GM04504 (cell line): Measurements from ENCODE around the gene SREBF2.
"Not testable (repeated sequence)": the region's sequence is repeated elsewhere in the genome, so short reads cannot be mapped to it uniquely, and the experiment has no call there.

ENCODE experiments used
- DNase-seq: peaks from one replicate; pipeline ENCODE4 v3.0.0-alpha.2; 2012; ENCODE audit warnings: low read depth

Gene SREBF2

GRCh38 chr22:41821471-41822316, 11.2 kb upstream of the SREBF2 start:
- no peak for DNase-seq

- DNase-seq = no peak
Measured at GRCh38 chr22:41822317-41823057, 10.4 kb upstream of the SREBF2 start.

GRCh38 chr22:41823797-41824196, 9.1 kb upstream of the SREBF2 start:
- DNase-seq = no peak

- no peak for DNase-seq
Measured at GRCh38 chr22:41825376-41825775, 7.5 kb upstream of the SREBF2 start.

GRCh38 chr22:41826021-41826420, 6.9 kb upstream of the SREBF2 start:
- no peak for DNase-seq

- no peak for DNase-seq
Measured at GRCh38 chr22:41826430-41827383, 6.2 kb upstream of the SREBF2 start.

GRCh38 chr22:41827671-41828070, 5.2 kb upstream of the SREBF2 start:
- no peak for DNase-seq

- DNase-seq = no peak
Measured at GRCh38 chr22:41828516-41828915, 4.4 kb upstream of the SREBF2 start.

GRCh38 chr22:41830174-41830573, 2.7 kb upstream of the SREBF2 start:
- no peak for DNase-seq

GRCh38 chr22:41831383-41831782, 1.5 kb upstream of the SREBF2 start:
- no peak for DNase-seq

- DNase-seq = no peak
Measured at GRCh38 chr22:41831828-41832552, 915 bp upstream of the SREBF2 start.

- no peak for DNase-seq
Measured at GRCh38 chr22:41833369-41834004, 582 bp downstream of the SREBF2 start.

- DNase-seq = no peak
Measured at GRCh38 chr22:41834005-41834944, 1.4 kb downstream of the SREBF2 start.

GRCh38 chr22:41835462-41835861, 2.6 kb downstream of the SREBF2 start:
- not testable (repeated sequence) for DNase-seq

GRCh38 chr22:41836551-41836950, 3.6 kb downstream of the SREBF2 start:
- DNase-seq = no peak

- no peak for DNase-seq
Measured at GRCh38 chr22:41838842-41839618, 6.1 kb downstream of the SREBF2 start.

- DNase-seq = no peak
Measured at GRCh38 chr22:41840216-41840615, 7.3 kb downstream of the SREBF2 start.

- no peak for DNase-seq
Measured at GRCh38 chr22:41841085-41841712, 8.3 kb downstream of the SREBF2 start.
